ENCODE results near the gene ARHGEF39.

Gene ARHGEF39

DNA sequence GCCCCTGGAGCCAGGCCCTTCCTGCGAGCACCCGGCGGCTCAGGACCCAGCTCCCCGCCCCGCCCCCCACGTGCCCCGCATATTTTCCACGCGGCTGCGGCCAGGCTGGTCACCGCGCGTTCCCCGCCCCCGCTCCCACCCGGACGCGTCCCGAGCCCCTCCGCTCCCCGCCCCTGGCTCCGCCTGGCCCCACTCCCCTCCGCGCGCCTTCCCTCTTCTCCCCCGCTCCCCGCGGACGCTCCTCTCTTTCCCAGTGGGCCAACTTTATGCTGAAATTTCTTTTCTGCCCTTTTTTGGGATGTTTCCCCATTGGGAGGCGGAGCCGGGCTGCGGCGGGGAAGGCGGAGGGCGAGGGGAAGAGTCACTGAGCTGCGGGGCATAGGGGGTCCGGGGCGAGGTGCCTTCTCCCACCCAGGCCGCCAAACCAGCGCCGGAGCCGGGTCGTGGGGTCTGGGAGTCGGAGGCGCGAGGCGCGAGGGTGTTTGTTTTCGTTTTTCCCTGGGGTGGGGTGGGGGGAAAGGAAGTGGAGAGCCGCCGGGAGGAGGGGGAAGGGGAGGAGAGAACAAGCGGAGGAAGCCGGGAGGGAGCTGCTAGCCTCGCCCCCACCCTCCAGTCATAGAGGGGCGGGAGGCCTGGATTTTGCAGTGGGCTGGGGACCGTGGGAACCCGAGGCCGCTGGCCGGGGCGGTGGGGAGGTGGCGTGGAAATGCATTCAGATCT, 25.8 kb upstream of the ARHGEF39 start:
- DNase-seq = no peak

DNA sequence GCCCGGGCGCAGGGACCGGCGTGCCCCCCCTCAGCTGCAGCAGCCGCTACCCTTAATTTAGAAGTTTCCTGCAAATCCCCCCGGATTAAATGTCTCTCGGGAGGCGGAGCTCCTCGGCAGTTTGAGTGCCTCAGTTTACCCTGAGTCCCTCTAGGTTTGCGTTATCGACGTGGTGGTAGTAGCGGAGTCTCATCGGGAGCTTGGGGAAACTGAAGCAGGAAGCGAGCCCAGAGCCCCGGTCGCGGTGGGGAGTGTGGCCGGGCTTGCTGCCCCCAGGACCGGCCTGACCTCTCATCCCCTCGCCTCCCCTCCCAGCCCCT, 25.3 kb upstream of the ARHGEF39 start:
- no peak for DNase-seq

DNA sequence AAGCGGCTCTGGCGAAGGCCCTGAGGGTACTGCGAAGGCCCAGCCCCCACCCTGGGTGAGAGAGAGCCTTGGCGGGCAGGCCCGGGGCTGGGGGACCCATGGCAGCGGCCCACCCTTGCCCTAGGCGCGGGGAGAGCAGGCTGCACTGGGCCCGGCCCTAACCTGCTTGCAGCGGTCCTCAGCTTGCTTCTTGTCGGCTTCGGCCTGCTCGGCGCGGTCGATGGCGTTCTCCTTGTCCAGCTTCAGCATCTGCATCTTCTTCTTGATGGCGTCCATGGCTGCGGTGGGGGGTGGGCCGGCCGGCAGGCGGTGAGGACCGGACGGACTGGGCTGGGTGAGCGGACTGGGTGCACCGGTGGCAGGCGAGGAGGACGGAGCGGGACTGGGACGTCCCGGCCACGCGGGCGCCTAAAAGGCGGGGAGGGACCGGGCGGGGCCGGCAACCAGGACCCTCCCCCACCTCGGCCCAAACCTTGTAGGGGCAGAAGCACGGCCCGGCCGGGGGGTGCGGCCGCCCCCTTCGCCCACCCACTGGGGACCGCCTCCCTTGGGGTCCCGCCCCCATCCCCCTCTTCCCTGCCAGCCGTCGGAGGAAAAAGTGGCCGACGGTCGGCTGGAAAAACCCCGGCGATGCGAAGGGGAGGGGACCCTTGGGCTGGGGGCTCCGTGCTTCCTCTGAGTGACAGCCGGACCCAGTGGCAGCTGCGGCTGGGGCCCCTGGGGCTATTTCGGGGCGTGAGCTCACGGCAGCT, 24.7 kb upstream of the ARHGEF39 start, which contains the start of gene TPM2:
Gene TPM2, minus strand, starts transcription at position 384 of the 752 bp plus-strand sequence. Its CDS starts 108 bp downstream, at position 276.
- DNase-seq = no peak

DNA sequence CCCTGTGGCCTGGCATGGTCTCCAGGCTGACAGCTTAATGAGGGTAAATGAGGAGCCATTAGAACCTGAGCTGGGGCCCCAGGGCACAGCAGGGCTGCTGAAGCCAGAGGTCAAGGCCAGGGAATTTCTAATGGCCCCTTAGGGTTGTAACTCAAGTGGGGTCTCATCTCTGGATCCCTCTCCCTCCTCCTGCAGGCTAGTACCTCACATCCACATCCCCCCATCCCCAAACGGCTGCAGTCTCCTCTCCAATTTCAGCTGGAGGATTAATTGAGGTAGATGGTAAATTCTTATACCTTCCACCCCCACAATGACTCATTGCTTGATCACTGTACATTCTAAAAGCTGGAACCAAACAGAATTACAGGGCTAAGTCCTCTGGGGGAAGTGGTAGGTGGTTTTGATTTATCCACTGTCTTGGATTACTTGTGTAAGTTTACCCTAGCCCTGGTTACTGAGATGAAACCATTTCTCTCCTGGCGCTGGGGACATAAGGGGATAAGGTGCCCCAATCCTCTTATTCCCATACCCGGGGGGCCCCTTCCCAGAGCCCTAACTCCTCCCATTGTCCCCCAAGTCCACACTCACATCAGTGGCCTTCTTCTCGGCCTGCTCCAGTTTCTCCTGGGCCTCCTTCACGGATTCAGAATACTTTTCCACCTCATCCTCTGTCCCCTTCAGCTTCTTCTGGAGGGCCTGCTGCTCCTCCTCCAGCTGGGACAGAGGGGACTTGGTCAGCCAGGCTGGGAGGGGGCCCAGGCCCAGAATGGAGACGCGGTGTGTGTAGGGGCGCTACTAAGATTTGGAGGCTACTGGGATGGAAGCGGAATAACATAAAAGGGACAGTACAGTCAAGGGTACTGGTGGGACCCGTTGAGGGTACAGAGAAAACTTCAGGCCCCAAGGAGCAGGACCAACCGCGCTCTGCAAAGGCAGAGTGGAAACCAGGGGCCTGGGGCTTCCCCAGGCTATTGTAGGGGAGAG, 23.9 kb upstream of the ARHGEF39 start:
- DNase-seq = no peak

DNA sequence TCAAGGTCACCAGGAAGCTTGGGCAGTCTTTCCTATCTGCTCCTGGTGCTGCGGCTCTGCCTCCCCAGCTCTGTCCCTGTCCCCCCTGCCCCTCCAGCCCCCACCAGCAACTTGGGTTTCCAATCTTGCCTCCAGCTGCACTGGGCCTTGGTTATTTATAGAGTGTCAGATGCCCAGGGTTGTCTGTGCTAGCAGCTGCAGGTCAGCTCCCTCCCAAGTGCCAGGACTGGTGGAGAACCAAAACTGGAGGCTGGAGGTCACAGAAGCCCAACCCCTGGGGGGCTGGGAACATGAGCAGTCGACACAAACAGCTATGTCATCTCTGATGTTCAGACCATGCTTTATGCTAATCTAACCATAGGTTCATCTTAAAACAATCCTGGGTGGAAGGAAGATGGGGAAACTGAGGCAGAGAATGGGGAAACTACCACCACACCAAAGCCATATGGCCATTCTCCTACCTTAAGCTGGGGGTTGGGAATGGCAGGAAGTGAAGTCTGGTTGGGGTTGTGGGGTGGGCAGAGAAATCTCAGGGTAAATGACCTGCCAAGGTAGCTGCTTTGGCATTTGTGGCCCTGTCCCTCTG, 23.1 kb upstream of the ARHGEF39 start:
- no peak for DNase-seq

DNA sequence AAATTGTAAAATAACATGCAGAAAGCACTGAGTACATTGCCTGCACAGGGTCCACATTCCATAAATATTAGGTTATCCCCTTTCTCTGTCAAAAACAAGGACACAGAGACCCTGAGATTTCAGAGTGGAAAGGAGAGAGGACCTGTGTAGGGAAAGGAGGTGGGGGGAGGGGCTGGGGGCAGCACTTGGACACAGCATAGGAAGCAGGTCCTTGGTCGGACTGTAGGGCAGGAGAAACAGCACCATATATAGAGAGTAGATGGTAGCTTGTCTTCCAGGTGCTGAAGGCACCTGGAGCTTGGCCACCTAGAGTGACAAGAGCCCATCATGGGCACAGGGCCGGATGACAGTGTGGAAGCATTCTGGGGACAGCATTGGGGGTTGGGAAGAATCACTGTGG, 22.3 kb upstream of the ARHGEF39 start:
- DNase-seq = no peak

DNA sequence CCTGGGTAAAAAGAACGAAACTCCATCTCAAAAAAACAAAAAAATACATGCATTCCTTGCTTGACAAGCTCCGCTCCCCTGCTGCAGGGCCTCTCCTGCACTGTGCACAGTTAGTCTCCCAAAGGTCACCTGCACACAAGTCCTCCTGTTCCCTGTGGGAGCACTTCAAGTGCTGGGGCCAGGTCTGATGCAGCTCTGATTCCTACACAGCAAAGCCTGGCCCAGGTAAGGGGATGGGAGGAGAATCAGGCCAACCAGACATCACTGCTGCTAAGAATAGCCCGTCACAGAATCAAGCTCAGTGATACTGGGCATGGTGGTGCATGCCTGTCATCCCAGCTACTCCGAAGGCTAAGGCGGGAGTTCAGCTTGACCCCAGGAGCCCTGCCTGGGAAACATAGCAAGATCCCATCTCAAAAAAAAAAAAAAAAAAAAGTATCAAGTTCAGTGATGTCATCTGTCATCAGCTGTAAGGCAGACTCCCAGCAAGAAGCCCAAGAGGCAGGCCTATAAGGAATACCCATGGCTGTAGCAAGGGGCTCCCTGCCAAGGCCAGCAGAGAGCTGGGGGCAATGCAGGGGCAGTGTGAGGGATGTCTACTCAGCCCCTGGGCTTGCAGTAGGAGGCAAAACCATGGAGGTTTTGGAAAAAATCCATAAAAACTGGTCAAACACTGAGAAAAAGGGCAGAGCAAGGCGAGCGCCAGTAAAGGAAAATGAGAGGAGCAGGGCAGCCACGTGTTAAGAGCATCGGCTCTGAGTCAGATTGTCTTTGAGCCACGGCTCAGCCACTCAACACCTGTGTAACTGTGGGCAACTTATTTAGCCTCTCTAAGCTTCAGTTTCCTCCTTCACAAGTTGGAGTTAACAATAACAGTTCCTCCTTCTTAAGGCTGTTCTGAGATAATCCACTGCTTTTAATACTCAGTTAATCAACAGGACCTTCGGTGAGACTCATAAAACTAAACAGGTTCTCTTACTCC, 21.5 kb upstream of the ARHGEF39 start:
- no peak for DNase-seq

DNA sequence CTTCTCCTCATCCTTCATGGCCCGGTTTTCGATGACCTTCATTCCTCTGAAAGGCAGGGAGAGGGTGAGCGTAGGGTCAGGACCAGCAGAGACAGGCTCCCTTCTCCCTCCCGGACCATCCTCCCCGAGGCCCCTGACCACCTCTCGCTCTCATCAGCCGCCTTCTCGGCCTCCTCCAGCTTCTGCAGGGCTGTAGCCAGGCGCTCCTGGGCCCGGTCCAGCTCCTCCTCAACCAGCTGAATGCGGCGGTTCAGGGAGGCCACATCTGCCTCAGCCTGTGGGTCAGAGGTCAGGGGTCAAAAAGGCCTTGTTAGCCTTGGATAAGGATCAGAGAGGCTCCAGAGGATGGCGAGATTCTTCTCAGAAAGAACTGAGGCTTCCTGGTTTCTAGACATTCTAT, 20.5 kb upstream of the ARHGEF39 start:
- no peak for DNase-seq

DNA sequence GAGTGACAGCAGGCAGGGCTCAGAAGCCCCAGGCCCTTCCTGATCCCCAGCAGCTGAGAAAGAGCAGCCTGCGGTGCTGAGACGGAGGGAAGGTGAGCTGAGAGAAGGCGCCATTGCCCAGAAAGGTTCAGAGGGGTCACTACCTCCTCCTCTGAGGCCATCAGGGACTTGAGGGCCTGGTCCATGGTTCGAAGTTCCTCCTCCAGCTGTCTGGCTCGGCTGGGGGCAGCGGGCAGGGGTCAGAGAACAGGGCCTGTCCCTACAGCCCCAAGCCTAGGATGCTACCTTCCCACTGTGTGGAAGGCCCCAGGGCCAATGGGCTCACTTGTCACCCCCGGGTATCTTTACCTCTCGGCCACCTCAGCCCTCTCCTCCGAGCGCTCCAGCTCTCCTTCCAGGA, 19.9 kb upstream of the ARHGEF39 start:
- DNase-seq = no peak

DNA sequence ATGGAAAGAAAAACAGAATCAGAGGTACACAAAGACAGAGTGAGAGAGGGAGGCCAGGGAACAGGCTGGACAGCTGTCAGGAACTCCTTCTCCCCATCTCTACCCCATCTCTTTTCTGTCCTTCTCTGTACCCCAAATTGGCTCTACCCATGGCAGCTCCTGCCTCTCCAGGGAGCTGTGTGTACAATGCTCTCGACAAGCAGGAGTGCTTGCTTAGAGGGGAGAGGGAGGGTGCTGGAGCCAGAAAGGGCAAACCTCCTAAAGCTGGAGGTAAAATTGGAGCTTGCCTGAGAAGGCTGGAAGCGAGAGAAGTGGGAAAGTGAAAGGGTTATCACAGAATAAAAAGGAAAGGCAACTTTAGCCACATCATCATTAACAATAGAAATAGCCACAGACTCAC, 18.3 kb upstream of the ARHGEF39 start:
- no peak for DNase-seq

DNA sequence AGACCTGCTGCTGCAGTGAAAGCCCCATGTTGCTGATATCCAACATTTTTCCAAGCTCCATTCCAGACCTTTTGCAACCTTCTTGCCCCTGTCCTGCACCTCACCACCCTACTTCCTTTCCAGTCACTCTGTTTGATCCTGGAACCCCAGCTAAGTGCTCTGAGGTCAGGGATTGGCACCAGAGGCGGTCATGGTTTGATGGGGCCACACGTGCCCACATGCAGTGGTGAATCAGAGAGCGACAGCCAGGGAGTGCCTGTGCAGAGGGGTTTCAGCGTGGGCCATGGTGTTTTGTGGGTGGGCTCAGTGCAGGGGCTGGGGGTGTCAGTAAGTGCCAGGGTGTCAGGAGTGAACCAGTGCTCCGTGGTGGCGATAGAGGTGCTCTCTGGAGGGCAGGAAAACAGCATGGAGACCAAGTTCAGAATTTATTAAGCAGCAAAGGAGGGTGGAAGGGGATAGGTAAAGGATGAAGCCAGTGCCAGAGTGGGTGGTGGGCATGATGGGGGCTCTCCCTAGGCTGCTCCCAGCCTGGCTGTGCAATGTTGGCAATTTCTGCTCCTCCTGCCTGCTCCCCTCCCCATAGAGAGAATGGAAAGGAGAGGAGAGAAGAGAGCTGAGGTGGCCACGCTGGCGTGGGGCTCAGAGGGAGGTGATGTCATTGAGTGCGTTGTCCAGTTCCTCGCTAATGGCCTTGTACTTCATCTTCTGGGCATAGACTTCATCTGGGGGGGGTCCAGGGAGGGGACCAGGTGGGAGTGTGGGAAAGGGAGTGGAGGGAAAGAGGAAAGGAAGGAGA, 17.7 kb upstream of the ARHGEF39 start:
- DNase-seq = no peak

DNA sequence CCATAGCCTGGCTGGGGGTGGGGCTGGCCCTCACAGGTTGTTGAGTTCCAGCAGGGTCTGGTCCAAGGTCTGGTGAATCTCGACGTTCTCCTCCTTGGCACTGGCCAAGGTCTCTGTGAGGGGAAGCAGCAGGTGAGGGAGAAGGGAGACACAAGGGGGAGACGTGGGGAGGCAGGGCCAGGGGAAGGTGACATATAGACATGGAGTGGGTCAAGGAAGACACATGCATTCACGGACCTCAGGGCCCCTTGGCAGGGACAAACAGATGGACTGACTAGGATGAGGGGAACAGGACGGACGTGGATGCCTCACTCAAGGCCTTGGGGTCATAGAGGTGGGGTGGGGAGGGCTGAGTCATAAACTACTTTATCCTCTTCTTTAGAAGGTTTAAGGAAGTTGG, 17.1 kb upstream of the ARHGEF39 start:
- no peak for DNase-seq

DNA sequence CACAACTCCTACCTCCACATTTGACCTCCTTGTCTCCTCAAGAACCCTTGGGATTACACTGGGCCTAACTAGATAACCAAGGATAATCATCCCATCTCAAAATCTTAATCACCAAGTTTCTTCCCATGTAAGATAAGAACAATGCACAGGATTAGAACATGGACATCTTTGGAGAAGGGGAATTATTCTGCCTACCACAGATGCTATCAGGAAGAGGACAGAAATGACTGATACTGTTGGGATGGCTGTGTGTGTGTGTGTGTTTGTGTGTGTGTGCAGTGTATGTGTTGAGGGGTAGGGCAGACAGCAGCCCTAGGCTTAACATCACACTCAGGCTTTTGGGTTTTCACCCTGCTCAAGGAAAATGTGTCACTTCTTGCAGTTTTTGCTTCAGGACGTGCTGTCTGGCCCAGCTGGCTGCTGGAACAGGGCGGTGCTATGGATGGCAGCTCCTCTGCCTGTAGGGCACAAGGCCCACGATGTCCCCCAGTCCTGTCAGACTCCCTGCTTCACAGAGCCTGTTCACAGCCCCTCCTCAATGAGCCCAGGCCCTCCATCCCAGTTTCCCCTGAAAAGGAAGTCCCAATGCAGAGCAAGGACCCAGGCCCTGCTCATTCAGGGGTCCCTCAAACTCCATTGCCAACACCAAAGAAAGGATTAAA, 16.5 kb upstream of the ARHGEF39 start:
- no peak for DNase-seq

DNA sequence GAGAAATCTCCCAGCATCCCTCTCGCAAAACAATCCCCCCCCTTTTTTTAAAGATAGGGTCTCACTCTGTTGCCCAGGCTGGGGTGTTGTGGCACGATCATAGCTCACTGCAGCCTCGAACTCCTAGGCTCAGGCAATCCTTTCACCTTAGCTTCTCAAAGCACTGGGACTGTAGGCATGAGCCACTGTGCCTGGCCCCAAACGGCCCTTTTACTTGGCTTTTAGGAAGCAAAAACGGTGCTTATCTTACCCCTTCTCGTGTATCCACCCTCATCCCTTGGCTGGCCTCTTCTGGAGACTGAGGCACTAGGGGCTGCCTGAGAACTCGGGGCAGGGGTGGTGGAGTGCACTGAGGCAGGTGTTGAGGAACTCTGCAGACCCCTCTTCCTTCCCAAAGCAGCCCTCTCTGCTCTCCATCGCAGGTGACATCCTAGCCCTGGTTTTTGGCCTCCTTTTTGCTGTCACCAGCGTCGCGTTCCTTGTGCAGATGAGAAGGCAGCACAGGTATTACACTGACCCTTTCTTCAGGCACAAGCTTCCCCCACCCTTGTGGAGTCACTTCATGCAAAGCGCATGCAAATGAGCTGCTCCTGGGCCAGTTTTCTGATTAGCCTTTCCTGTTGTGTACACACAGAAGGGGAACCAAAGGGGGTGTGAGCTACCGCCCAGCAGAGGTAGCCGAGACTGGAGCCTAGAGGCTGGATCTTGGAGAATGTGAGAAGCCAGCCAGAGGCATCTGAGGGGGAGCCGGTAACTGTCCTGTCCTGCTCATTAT, 15.5 kb upstream of the ARHGEF39 start:
- DNase-seq = no peak

DNA sequence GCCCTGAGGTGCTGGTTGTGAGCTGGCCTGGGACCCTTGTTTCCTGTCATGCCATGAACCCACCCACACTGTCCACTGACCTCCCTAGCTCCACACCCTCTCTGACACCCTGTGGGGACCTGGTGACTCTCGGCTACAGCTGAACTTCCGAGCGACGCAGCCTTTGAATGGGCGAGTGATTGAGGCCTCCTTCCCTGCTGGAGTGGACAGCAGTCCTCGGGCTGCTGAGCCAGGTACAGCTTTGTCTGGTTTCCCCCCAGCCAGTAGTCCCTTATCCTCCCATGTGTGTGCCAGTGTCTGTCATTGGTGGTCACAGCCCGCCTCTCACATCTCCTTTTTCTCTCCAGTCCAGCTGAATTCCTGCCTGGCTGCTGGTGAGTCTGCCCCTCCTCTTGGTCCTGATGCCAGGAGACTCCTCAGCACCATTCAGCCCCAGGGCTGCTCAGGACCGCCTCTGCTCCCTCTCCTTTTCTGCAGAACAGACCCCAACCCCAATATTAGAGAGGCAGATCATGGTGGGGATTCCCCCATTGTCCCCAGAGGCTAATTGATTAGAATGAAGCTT, 14.9 kb upstream of the ARHGEF39 start:
- no peak for DNase-seq

DNA sequence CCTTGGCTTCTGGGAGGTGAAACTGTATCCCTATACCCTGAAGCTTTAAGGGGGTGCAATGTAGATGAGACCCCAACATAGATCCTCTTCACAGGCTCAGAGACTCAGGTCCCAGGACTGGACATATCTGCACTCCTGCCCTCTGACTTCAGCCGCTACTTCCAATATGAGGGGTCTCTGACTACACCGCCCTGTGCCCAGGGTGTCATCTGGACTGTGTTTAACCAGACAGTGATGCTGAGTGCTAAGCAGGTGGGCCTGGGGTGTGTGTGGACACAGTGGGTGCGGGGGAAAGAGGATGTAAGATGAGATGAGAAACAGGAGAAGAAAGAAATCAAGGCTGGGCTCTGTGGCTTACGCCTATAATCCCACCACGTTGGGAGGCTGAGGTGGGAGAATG, 14.1 kb upstream of the ARHGEF39 start:
- DNase-seq = no peak

DNA sequence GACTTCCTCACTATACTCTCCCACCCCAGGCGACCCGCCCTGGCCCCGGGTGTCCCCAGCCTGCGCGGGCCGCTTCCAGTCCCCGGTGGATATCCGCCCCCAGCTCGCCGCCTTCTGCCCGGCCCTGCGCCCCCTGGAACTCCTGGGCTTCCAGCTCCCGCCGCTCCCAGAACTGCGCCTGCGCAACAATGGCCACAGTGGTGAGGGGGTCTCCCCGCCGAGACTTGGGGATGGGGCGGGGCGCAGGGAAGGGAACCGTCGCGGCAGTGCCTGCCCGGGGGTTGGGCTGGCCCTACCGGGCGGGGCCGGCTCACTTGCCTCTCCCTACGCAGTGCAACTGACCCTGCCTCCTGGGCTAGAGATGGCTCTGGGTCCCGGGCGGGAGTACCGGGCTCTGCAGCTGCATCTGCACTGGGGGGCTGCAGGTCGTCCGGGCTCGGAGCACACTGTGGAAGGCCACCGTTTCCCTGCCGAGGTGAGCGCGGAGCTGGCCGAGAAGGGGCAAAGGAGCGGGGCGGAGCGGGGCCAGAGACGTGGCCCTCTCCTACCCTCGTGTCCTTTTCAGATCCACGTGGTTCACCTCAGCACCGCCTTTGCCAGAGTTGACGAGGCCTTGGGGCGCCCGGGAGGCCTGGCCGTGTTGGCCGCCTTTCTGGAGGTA, 10.9 kb upstream of the ARHGEF39 start:
- DNase-seq = no peak

DNA sequence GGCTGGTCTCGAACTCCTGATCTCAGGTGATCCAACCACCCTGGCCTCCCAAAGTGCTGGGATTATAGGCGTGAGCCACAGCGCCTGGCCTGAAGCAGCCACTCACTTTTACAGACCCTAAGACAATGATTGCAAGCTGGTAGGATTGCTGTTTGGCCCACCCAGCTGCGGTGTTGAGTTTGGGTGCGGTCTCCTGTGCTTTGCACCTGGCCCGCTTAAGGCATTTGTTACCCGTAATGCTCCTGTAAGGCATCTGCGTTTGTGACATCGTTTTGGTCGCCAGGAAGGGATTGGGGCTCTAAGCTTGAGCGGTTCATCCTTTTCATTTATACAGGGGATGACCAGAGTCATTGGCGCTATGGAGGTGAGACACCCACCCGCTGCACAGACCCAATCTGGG, 10.2 kb upstream of the ARHGEF39 start:
- no peak for DNase-seq

DNA sequence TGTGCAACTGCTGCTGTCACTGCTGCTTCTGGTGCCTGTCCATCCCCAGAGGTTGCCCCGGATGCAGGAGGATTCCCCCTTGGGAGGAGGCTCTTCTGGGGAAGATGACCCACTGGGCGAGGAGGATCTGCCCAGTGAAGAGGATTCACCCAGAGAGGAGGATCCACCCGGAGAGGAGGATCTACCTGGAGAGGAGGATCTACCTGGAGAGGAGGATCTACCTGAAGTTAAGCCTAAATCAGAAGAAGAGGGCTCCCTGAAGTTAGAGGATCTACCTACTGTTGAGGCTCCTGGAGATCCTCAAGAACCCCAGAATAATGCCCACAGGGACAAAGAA, 9.0 kb upstream of the ARHGEF39 start:
- no peak for DNase-seq
